Panc1 (cell line): ENCODE data around the gene TNFSF13.

ENCODE experiments used
- CTCF ChIP-seq: fragments of 450-650 bp; IDR thresholded peaks from 2 replicates; pipeline ENCODE4 v1.5.1; 2017; ENCODE audit warnings: mild to moderate bottlenecking
- POLR2AphosphoS5 ChIP-seq: IDR thresholded peaks from 2 replicates; pipeline ENCODE4 v1.6.1; 2012; ENCODE audit warnings: mild to moderate bottlenecking, low read depth, low read length, moderate library complexity
- REST ChIP-seq, 2 experiments: IDR thresholded peaks; 2 replicates each; pipeline ENCODE4 v1.6.1; 2011 to 2012; ENCODE audit warnings: low read depth in 2 of 2, control low read depth in 1 of 2, low read length in 1 of 2, mild to moderate bottlenecking in 1 of 2, moderate library complexity in 1 of 2; ENCODE audit not compliant: insufficient read depth in 1 of 2
- TCF7L2 ChIP-seq: IDR thresholded peaks from 2 replicates; pipeline ENCODE4 v1.6.1; 2011; ENCODE audit warnings: mild to moderate bottlenecking, low read depth, low read length, inconsistent platforms

GRCh38 chr17:7557147-7557764 lies 1.3 kb upstream of the TNFSF13 start:
- TF ChIP-seq CTCF (no peak), REST (IDR thresholded peaks at IDR 0.05; ENCODE audit: insufficient read depth in 1 of 2, low read depth in 2 of 2, low read length in 1 of 2) (no peak), TCF7L2 (no peak), POLR2AphosphoS5 (no peak)
